RWPE2 (cell line): Measurements from ENCODE around the gene FOXO3.
A peak's percentile ranks its signal among the peaks of the same experiment; 100 is the strongest.

Experiments used
- ATAC-seq: fragments of 200-7000 bp; cut with Tn5 transposase; 3 replicates; pipeline ENCODE4 v1.9.1; 2021; ENCODE audit warnings: low read depth
- DNase-seq: peaks from one replicate; pipeline ENCODE4 v3.0.0-alpha.2; 2020; ENCODE audit warnings: low spot score
- H3K27ac ChIP-seq: fragments of 450-650 bp; 2 replicates; pipeline ENCODE4 v1.5.1; 2017; ENCODE audit warnings: mild to moderate bottlenecking; ENCODE audit not compliant: poor library complexity, severe bottlenecking
- H3K27me3 ChIP-seq: fragments of 250-450 bp; sonication (Bioruptor Pico); 2 replicates; pipeline ENCODE4 v1.5.1; 2021; ENCODE audit warnings: mild to moderate bottlenecking, moderate library complexity; ENCODE audit not compliant: insufficient read depth, poor library complexity, severe bottlenecking
- H3K36me3 ChIP-seq: fragments of 250-450 bp; sonication (Bioruptor Pico); 2 replicates; pipeline ENCODE4 v1.5.1; 2020; ENCODE audit warnings: low read depth, mild to moderate bottlenecking, moderate library complexity
- H3K4me1 ChIP-seq: fragments of 250-450 bp; sonication (Bioruptor Pico); 2 replicates; pipeline ENCODE4 v1.5.1; 2021; ENCODE audit warnings: mild to moderate bottlenecking, moderate library complexity; ENCODE audit not compliant: insufficient read depth, poor library complexity, severe bottlenecking
- H3K4me3 ChIP-seq: fragments of 250-450 bp; sonication (Bioruptor Pico); 2 replicates; pipeline ENCODE4 v1.5.1; 2021; ENCODE audit warnings: mild to moderate bottlenecking, moderate library complexity; ENCODE audit not compliant: severe bottlenecking
- H3K9me3 ChIP-seq: fragments of 250-450 bp; sonication (Bioruptor Pico); 2 replicates; pipeline ENCODE4 v1.5.1; 2021; ENCODE audit warnings: mild to moderate bottlenecking, moderate library complexity; ENCODE audit not compliant: severe bottlenecking
- CTCF ChIP-seq: fragments of 450-650 bp; IDR thresholded peaks from one replicate; pipeline ENCODE4 v1.5.1; 2017; ENCODE audit warnings: mild to moderate bottlenecking, moderate library complexity; ENCODE audit not compliant: poor library complexity, severe bottlenecking

The FOXO3 gene

GRCh38 chr6:108585921-108586536, 25.3 kb downstream of the FOXO3 start:
- Histone ChIP-seq H3K27ac (peak overlapping the region; percentile 93), H3K4me1 (peaks cover 64% of the 10 kb centered on the region), H3K4me3 (no peak overlapping the region), H3K9me3 (no peaks in the 10 kb centered on the region), H3K27me3 (no peaks in the 10 kb centered on the region), H3K36me3 (peaks cover 14% of the 10 kb centered on the region)
- no peak for TF ChIP-seq CTCF
- ATAC-seq (no peak), DNase-seq (no peak)

DNA sequence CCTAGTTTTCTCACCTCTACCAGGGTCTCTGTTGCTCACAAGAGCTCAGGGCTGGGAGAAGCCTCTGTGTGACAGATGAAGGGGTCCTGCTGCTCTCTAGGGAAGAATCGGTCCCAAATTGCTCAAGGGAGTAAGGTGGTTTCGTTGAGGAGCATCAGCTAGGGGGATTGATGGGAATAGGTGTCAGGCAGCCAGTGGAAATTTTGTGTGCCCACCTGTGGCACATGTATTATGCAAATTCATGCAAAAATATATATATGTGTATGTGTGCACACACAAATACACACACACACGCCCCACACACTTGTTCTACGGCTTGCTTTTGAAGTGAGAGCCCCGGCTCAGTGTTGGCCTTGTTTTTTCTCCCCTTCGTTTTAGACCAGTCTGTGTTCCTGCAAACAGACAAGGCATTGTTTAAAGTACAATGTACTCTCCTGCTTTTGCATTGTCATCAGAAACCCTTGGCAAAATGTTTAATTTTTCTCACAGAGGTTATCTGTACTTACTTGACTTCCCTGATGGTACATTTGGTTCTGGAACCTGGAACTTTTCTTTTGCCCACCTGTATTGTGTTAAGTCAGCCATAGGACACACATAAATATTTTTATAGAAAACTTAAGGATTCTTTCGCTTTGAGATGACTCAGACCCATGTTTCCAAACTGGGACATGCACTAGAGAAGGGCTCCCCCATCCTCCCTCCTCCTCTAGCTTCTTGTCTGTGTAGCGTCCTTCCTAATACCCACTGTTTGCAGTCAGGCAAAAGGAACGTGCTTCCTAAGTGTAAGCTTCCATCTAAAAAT, 26.7 kb downstream of the FOXO3 start:
- ATAC-seq (peak; percentile 80), DNase-seq (peak; percentile 65)
- Histone ChIP-seq H3K9me3 (no peaks in the 10 kb centered on the region), H3K27ac (peak overlapping the region; percentile 93), H3K4me1 (peaks cover 66% of the 10 kb centered on the region), H3K27me3 (no peaks in the 10 kb centered on the region), H3K4me3 (no peak overlapping the region), H3K36me3 (peaks cover 10% of the 10 kb centered on the region)
- no peak for TF ChIP-seq CTCF

GRCh38 chr6:108588586-108588985, 27.9 kb downstream of the FOXO3 start:
- H3K4me1 ChIP-seq, result peaks cover 70% of the 10 kb centered on the region
- ATAC-seq, result peak; percentile 35; the same call in 2 of the 3 replicates

GRCh38 chr6:108589244-108589791, 28.6 kb downstream of the FOXO3 start:
- Histone ChIP-seq H3K36me3 (peaks cover 10% of the 10 kb centered on the region), H3K27me3 (no peaks in the 10 kb centered on the region), H3K4me1 (peaks cover 77% of the 10 kb centered on the region), H3K9me3 (no peaks in the 10 kb centered on the region), H3K27ac (peak overlapping the region; percentile 93), H3K4me3 (no peak overlapping the region)
- no peak for TF ChIP-seq CTCF
- ATAC-seq, result peak; percentile 84
- peak; percentile 89 for DNase-seq

More at GRCh38 chr6:108588586-108588985, 27.9 kb downstream of the FOXO3 start:
- Histone ChIP-seq H3K36me3 (peaks cover 10% of the 10 kb centered on the region), H3K27me3 (no peaks in the 10 kb centered on the region), H3K9me3 (no peaks in the 10 kb centered on the region), H3K27ac (peak overlapping the region; percentile 93), H3K4me3 (no peak overlapping the region)
- no peak for DNase-seq
- TF ChIP-seq CTCF, result no peak
